ENCODE data around the gene VCP. TPM values are rescaled to one million over a fixed set of nuclear protein-coding genes. Genes with fewer than 3 reads are reported as not detected.

The VCP gene
- total and polyA plus RNA-seq, 9 of the 15 experiments (the other 6 are each of a cell fraction or from before 2014, with no cell fraction given): 7.1 to 257 (median 199) TPM

GRCh38 chr9:35102769-35103659 is 30.6 kb upstream of the VCP start, which contains the start of gene STOML2 (continued):
- TF ChIP-seq POLR2A (conservative IDR thresholded peaks at IDR 0.05): peak; percentile 80
- TF ChIP-seq ZKSCAN1 (IDR thresholded peaks at IDR 0.05; ENCODE audit: low read depth, low read length): peak; percentile 49; the same call in 1 of the 2 replicates
- TF ChIP-seq JUN (IDR thresholded peaks at IDR 0.05; ENCODE audit: borderline replicate concordance, low read depth, low read length): no peak
- no peak for TF ChIP-seq JUN (CRISPR knock-in tag; IDR thresholded peaks at IDR 0.05; ENCODE audit: borderline replicate concordance)
- TF ChIP-seq, protein P1, sequence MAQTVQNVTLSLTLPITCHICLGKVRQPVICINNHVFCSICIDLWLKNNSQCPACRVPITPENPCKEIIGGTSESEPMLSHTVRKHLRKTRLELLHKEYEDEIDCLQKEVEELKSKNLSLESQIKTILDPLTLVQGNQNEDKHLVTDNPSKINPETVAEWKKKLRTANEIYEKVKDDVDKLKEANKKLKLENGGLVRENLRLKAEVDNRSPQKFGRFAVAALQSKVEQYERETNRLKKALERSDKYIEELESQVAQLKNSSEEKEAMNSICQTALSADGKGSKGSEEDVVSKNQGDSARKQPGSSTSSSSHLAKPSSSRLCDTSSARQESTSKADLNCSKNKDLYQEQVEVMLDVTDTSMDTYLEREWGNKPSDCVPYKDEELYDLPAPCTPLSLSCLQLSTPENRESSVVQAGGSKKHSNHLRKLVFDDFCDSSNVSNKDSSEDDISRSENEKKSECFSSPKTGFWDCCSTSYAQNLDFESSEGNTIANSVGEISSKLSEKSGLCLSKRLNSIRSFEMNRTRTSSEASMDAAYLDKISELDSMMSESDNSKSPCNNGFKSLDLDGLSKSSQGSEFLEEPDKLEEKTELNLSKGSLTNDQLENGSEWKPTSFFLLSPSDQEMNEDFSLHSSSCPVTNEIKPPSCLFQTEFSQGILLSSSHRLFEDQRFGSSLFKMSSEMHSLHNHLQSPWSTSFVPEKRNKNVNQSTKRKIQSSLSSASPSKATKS (CRISPR knock-in tag; IDR thresholded peaks at IDR 0.05): no peak
- TF ChIP-seq, protein P2, sequence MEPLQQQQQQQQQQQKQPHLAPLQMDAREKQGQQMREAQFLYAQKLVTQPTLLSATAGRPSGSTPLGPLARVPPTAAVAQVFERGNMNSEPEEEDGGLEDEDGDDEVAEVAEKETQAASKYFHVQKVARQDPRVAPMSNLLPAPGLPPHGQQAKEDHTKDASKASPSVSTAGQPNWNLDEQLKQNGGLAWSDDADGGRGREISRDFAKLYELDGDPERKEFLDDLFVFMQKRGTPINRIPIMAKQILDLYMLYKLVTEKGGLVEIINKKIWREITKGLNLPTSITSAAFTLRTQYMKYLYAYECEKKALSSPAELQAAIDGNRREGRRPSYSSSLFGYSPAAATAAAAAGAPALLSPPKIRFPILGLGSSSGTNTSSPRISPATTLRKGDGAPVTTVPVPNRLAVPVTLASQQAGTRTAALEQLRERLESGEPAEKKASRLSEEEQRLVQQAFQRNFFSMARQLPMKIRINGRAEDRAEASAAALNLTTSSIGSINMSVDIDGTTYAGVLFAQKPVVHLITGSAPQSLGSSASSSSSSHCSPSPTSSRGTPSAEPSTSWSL (CRISPR knock-in tag; IDR thresholded peaks at IDR 0.05; ENCODE audit: borderline replicate concordance): no peak
- no peak for TF ChIP-seq STAG1 (CRISPR knock-in tag; IDR thresholded peaks at IDR 0.05; ENCODE audit: borderline replicate concordance)
- TF ChIP-seq TEAD2 (tag; IDR thresholded peaks at IDR 0.05): no peak
- TF ChIP-seq UBTF (IDR thresholded peaks at IDR 0.05; ENCODE audit: borderline replicate concordance in 1 of 2, low read depth in 2 of 2, low read length in 2 of 2): no peak
- 0 out of 2 replicates have a peak, but pooled peaks have one; percentile 17 for TF ChIP-seq RFX5 (IDR thresholded peaks at IDR 0.05; ENCODE audit: low read depth, low read length)
- peak; percentile 82; the same call in 1 of the 2 replicates for TF ChIP-seq PHF8 (IDR thresholded peaks at IDR 0.05; ENCODE audit: borderline replicate concordance, low read length)
- TF ChIP-seq KAT7 (CRISPR knock-in tag; IDR thresholded peaks at IDR 0.05; ENCODE audit: borderline replicate concordance): no peak
- TF ChIP-seq ZNF518B (CRISPR knock-in tag; IDR thresholded peaks at IDR 0.05): no peak

All from K562 (cell line).